GM12892 (cell line): ENCODE data around the gene BAIAP3.

Source experiments
- POLR2A ChIP-seq: IDR thresholded peaks from 2 replicates; pipeline ENCODE4 v1.6.1; 2011; ENCODE audit warnings: low read depth, low read length, control low read depth
- POLR2AphosphoS5 ChIP-seq: IDR thresholded peaks from 2 replicates; pipeline ENCODE4 v1.6.1; 2011; ENCODE audit warnings: low read depth, low read length, control low read depth
- TAF1 ChIP-seq: IDR thresholded peaks from 2 replicates; pipeline ENCODE4 v1.6.1; 2011; ENCODE audit warnings: low read depth, mild to moderate bottlenecking, control low read depth, low read length, borderline replicate concordance

GRCh38 chr16:1293921-1294656 is 39.4 kb upstream of the BAIAP3 start:
- TF ChIP-seq POLR2AphosphoS5 (no peak), POLR2A (no peak), TAF1 (no peak)
